Left lobe of liver (tissue), 2 donors: Measurements from ENCODE around the gene OCSTAMP. TPM values are rescaled to one million over a fixed set of nuclear protein-coding genes. Genes with fewer than 3 reads are reported as not detected.
A peak's percentile ranks its signal among the peaks of the same experiment; 100 is the strongest.

ENCODE experiments used
- ATAC-seq: fragments of 200-7000 bp; cut with Tn5 transposase; one replicate; pipeline ENCODE4 v1.9.1; 2020; ENCODE audit warnings: mild to moderate bottlenecking, moderate library complexity
- DNase-seq: peaks from one replicate; pipeline ENCODE4 v3.0.0-alpha.2; 2020; ENCODE audit warnings: low spot score
- total RNA-seq: library from RNA; stranded (reverse); gene quantifications from one replicate; pipeline ENCODE4 v1.2.1, GENCODE V29; 2021
- donor health status: DM: no; HTN: no; CAD: no; lungs with moderate emphysema.
- donor health status: DM: no; HTN: yes; CAD: no.

OCSTAMP gene
- total RNA-seq, 1 donor from 2014 or later, result not detected

DNA sequence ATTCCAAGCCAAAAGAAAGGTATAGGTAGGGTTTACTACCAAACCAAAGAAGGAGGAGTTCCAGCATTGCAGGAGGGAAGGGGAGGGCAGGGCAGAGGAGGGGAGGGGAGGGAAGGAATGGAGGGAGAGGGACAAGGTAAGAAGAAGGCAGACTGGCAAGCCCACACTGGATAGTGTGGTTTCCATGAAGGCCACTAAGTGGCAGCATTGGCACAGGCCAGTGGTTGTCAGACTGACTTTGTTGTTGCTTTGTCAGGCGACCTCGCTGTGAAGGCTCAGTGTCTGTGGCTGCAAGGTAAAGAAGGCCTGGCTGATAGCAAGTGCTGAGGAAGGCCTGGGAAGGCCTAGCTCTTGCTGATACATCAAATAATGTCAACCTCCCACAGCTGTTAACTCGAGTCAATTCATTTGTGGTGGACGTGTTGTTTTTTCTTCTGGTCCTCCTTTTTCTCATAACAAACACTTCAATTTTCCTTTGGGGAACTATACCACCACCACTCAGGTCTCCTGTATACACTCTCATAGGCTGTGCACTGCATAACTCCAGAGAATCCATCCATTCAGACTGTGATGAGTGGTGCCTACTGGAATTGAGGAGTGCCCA is 29.4 kb downstream of the OCSTAMP start:
- peak; percentile 97 for ATAC-seq
- DNase-seq, result peak; percentile 54

DNA sequence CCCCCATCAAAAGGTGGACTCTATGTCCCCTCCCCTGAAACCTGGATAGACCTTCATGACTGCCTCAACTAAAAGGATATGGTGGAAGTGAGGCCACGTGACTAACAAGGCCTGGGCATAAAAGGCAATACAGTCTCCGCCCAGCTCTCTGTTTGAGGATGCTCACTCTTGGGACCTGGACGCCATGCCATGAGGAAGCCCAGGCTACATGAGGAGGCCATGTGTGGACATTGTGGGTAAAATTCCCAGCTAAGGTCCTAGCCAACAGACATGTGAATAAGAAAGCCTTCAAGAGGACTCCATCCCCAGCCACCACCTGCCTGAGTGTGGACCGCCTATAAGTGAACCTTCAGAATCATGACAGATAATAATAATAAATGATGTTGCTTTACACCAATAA is 29.9 kb downstream of the OCSTAMP start:
- no peak for ATAC-seq
- DNase-seq, result no peak

DNA sequence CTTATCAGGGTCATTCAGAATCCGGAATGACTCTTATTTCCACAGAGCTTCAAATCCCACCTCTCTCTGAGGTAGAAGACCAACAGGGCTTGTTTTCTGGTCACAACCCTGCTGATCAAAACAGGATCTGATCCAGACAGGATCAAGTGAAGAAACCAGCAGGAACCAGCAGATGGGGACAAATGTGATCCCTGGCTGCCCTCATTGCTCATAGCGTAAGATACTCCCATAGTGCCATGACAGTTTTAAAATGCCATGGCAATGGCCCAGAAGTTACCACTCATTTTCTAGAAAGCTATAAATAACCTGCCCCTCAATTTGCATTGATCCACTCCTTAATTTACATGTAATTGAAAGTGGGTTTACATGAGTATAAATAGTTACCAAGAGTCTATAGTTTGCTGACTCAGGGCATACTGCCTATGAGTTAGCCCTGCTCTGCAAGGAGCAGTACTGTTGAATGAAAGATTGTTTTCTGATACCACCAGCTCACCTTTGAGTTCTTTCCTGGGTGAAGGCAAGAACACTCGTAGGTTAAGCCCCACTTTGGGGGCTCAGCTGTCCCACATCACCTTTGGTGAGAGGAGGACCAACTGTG is 30.9 kb downstream of the OCSTAMP start:
- DNase-seq, result no peak
- ATAC-seq, result no peak

DNA sequence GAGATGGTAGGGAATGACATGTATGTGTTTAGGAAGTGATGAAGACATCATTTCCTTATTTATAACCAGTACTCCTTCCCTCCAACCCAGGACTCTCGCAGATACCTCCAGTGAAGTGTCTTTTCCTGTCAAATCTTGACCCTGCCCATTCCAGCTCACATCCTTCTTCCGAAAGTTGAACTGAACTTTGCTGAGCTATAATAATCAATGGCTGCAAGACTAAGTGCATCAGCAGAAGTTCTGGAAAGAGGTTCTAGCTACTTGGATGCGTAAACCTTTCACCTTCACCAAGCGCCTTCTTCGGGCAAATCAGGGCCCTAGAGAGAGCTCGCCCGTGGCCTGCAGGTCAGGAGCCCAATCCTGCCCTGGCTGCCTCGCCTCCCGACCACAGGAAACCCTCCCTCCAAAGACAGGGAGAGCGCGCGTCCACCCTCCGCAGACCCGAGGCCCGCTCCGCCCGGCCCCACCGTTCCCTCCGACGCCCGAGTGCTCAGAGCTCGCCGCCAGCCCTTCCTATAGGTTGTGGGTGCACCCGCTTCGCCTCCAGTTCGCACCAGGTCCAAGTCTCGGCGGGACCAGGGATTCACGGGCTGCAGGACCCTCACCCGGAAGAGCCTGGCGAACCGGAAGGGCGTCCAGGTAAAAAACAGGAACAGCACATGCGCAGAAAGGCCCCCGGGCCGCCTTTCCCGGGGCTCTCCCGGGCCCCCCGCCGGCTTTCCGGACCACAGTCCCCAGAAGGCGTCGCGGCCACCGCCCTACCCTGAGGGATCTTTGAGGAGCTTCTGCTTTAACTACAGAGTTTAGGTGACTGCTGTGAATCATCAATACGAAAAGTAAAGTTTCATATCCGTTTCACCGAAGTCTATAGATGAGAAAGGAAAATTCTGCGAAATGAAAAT is 37.3 kb downstream of the OCSTAMP start, which contains the start of gene ZNF334:
Gene ZNF334, minus strand, starts transcription at position 617 of the 902 bp plus-strand sequence. CDS start 1,457 bp downstream, outside the sequence.
- DNase-seq (peak; percentile 77), ATAC-seq (peak; percentile 97)

DNA sequence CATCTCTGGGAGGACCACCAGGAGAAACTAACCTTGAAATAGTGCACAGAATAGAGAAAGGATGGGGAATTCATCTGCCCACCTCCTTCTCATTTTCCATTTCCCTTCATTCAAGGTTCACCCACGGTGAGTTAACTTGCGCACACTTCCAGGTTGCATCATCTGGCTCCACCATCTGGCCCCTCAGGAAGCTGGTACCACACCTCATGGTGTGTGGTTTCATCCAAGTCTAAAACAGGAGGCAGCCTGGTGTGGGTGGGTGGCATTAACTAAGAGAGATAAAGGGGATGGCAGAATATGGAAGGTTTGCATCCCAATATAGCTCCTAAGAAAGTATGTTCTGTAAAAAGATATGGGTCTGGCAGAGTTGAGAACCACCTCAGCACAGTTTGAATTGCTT is 40.9 kb downstream of the OCSTAMP start:
- no peak for ATAC-seq
- DNase-seq, result no peak

DNA sequence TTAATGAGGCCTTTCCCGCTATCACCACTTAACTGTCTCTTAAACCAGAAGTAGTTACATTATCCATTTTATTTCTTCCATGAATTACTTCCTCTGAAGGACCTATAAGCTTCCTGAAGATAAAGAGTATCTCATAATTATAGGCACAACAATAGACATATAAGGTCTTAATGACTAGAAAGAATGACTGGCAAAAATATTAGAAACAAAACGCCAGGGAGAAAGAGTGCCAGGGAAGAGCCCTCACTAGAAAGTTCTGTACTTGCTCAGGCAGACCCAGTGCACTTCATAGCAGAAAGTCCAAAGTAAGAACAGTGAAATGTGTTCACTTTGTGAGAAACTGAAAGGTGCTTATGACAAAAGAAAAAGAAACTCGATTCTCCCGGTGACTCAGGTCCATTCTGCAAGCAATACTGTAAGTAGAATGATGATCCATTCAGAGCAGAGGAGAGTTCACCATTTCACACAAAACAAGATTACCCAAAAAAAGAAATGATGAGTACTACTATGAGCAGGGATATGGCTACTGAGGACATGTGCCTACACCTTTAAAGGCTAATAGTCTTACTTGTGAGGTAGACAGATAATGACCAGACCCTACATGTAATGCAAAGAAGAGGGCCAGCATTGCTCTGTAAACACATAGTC is 42.6 kb downstream of the OCSTAMP start:
- ATAC-seq (no peak), DNase-seq (no peak)

DNA sequence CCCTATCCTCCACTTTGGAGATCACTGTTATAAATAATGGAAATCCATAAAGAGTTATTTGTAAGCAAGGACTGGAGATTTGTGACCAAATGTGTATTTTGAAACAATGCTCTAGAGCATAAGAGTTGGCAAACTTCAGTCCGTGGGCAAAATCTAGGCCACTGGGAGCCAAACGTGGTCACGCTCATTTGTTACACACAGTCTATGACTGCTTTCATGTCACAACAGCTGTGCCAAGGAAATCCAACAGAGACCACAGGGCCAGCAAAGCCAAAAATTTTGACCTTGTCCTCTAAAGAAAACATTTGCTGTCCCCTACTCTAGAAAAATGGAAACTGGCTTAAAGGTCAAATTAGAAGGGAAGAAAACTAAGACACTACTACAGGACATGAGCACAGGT is 44.9 kb downstream of the OCSTAMP start:
- DNase-seq, result no peak
- no peak for ATAC-seq

DNA sequence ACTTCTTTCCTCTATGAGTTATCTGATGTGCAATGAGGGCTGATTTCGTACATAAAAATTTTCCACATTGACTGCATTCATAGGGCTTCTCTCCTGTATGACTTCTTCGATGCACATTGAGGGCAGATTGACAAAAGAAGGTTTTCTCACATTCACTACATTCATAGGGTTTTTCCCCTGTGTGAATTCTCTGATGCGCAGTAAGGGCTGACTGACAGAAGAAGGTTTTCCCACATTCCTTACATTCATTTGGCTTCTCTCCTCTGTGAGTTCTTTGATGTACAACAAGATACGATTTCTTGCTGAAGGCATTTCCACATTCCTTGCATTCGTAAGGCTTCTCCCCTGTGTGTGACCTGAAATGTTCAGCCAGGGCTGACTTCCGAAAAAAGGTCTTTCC is 48.5 kb downstream of the OCSTAMP start:
- ATAC-seq, result no peak
- no peak for DNase-seq

DNA sequence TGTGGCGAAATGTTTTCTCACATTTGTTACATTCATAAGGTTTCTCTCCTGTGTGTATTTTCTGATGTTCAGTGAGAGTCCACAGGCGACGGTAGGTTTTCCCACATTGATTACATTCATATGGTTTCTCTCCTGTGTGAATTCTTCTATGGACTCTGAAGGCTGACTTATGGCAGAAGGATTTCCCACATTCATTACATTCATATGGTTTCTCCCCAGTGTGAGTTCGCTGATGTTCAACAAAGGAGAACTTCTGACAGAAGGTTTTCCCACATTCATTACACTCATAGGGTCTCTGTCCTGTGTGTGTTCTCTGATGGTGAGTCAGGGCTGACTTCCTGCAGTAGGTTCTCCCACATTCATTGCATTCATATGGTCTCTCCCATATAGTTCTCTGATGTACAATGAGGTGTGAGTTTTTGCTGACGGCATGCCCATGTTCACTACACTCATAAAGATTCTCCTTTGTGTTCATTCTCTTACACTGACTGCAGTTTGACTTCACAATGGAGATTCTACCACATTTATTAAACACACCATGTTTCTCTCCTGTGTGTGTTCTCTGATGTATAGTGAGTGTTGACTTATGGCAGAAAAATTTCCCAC is 49.0 kb downstream of the OCSTAMP start:
- no peak for ATAC-seq

DNA sequence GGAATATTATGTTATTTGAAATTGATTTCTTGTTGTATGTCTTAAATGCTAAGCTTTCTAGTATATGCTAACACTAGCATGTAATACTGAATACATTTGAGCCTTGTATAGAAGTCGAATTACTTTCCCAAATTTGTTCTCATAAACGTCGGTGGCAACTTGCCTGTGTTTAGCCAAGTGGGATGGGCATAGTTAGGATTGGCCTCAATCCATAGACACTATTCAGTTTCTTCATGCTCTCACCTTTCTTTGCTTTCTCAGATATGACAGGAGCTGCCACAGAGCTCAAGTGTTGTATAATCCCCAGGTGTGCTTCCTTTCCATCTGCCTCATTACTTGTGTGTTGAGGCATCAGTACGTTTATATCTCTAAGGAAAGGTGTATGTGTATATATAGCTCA is 56.4 kb downstream of the OCSTAMP start:
- ATAC-seq, result no peak
- no peak for DNase-seq

More for the DNA sequence above, 49.0 kb downstream of the OCSTAMP start:
- no peak for DNase-seq

DNA sequence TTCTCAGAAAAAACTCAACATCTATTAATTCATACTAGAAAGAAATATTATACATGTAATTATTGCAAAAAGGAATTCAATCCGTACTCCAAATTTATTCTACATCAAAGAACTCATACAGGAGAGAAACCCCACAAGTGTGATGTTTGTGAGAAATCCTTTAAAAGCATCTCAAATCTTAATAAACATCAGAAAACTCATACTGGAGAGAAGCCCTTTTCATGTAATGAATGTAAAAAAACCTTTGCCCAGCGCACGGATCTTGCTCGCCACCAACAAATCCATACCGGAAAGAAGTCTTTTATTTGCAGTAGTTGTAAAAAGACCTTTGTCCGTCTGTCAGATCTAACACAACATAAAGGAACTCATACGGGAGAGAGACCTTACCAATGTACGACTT is 59.1 kb downstream of the OCSTAMP start:
- ATAC-seq (no peak), DNase-seq (no peak)

Other genes with a start within 250 kb of the OCSTAMP start
- gene CDH22, start 242.2 kb downstream of the OCSTAMP start, total RNA-seq, result 0.08 TPM
- gene ELMO2, start 144.0 kb downstream of the OCSTAMP start, total RNA-seq, result 16.4 TPM
- gene ZNF334, start 37.1 kb downstream of the OCSTAMP start, total RNA-seq, result 1.9 TPM
- 7.1 TPM for gene SLC13A3, start 100.8 kb upstream of the OCSTAMP start, total RNA-seq
- 3.2 TPM for gene TP53RK, start 138.8 kb upstream of the OCSTAMP start, total RNA-seq
- 44.8 TPM for gene SLC2A10, start 159.0 kb upstream of the OCSTAMP start, total RNA-seq